Measurements from ENCODE around the gene TDRD1. TPM values are rescaled to one million over a fixed set of nuclear protein-coding genes. Genes with fewer than 3 reads are reported as not detected.

The TDRD1 gene
- total and polyA plus RNA-seq, 10 of the 15 experiments (the other 5 are each of a cell fraction or from before 2014, with no cell fraction given) = 0.03 to 0.04 TPM; not detected in 8

DNA sequence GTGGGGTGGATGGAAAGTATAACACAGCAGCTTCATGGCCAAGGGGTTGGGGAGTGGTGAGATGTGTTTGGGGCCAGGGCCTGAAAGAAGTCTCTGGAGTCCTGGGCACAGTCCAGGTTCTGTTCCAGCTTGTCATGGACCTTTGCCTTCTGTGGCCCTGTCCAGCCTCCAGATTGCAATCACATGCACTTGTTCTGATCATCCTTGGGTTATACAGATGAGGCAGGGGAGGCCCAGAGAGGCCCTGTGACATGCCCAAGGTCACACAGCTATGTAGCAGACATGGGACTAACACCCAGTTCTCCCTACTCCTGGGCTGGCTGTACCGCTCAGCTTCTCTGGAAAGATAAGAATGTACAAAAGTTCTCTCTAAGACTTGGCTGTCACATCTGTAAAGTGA is 71.6 kb downstream of the TDRD1 start:
- FAIRE-seq = no peak
- H3K4me1 ChIP-seq (ENCODE audit: control insufficient read depth, insufficient read depth, low read length) = no peaks in the 10 kb centered on the region
- CTCF ChIA-PET = no interaction called here

More for the DNA sequence above, 71.6 kb downstream of the TDRD1 start:
- DNase-seq (ENCODE audit: low read depth, low spot score) (no peak), ATAC-seq (no peak)
- in situ Hi-C loops (cut with MboI) = no loop called here
- ChIA-PET SMC1A (ENCODE audit: uncharacterized antibody, unreplicated experiment) (no interaction called here), POLR2A (no interaction called here), RAD21 (ENCODE audit: unreplicated experiment) (no interaction called here)
- no peak overlapping the region for H3K4me2 ChIP-seq (ENCODE audit: control insufficient read depth, insufficient read depth)
- no peaks in the 10 kb centered on the region for H4K20me1 ChIP-seq (ENCODE audit: control insufficient read depth, insufficient read depth)
- no peaks in the 10 kb centered on the region for H3K36me3 ChIP-seq (ENCODE audit: control insufficient read depth in 2 of 2, insufficient read depth in 2 of 2, low read length in 1 of 2)
- no peaks in the 10 kb centered on the region for H3K27me3 ChIP-seq (replicated peaks in 1 of 2; ENCODE audit: control insufficient read depth in 2 of 2, insufficient read depth in 2 of 2, low read length in 1 of 2)
- BruUV-seq (replicated peaks) = no TSS peak
- H3K79me2 ChIP-seq (ENCODE audit: control insufficient read depth, insufficient read depth, low read length) = no peaks in the 10 kb centered on the region
- no peak overlapping the region for H3K9ac ChIP-seq (ENCODE audit: control insufficient read depth, insufficient read depth, low read length)
- no peak overlapping the region for H2AFZ ChIP-seq (ENCODE audit: control insufficient read depth, low read depth, low read length)
- no peak overlapping the region for H3K4me3 ChIP-seq
- no peak for TF ChIP-seq KAT2A (conservative IDR thresholded peaks at IDR 0.05; ENCODE audit: control insufficient read depth, low read depth, low read length)
- no peak for TF ChIP-seq NKRF (conservative IDR thresholded peaks at IDR 0.05)
- TF ChIP-seq, protein P1, sequence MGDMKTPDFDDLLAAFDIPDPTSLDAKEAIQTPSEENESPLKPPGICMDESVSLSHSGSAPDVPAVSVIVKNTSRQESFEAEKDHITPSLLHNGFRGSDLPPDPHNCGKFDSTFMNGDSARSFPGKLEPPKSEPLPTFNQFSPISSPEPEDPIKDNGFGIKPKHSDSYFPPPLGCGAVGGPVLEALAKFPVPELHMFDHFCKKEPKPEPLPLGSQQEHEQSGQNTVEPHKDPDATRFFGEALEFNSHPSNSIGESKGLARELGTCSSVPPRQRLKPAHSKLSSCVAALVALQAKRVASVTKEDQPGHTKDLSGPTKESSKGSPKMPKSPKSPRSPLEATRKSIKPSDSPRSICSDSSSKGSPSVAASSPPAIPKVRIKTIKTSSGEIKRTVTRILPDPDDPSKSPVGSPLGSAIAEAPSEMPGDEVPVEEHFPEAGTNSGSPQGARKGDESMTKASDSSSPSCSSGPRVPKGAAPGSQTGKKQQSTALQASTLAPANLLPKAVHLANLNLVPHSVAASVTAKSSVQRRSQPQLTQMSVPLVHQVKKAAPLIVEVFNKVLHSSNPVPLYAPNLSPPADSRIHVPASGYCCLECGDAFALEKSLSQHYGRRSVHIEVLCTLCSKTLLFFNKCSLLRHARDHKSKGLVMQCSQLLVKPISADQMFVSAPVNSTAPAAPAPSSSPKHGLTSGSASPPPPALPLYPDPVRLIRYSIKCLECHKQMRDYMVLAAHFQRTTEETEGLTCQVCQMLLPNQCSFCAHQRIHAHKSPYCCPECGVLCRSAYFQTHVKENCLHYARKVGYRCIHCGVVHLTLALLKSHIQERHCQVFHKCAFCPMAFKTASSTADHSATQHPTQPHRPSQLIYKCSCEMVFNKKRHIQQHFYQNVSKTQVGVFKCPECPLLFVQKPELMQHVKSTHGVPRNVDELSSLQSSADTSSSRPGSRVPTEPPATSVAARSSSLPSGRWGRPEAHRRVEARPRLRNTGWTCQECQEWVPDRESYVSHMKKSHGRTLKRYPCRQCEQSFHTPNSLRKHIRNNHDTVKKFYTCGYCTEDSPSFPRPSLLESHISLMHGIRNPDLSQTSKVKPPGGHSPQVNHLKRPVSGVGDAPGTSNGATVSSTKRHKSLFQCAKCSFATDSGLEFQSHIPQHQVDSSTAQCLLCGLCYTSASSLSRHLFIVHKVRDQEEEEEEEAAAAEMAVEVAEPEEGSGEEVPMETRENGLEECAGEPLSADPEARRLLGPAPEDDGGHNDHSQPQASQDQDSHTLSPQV (IDR thresholded peaks at IDR 0.05) = no peak
- TF ChIP-seq MTA3 (IDR thresholded peaks at IDR 0.05; ENCODE audit: borderline replicate concordance, low read length) = no peak
- no peak for TF ChIP-seq MEF2A (IDR thresholded peaks at IDR 0.05; ENCODE audit: insufficient read depth, low read depth, low read length)
- no peak for TF ChIP-seq RCOR1 (conservative IDR thresholded peaks at IDR 0.05; ENCODE audit: low read depth, low read length)
- TF ChIP-seq POLR2A (IDR thresholded peaks at IDR 0.05; ENCODE audit: low read depth, low read length) = no peak
- TF ChIP-seq, protein P2, sequence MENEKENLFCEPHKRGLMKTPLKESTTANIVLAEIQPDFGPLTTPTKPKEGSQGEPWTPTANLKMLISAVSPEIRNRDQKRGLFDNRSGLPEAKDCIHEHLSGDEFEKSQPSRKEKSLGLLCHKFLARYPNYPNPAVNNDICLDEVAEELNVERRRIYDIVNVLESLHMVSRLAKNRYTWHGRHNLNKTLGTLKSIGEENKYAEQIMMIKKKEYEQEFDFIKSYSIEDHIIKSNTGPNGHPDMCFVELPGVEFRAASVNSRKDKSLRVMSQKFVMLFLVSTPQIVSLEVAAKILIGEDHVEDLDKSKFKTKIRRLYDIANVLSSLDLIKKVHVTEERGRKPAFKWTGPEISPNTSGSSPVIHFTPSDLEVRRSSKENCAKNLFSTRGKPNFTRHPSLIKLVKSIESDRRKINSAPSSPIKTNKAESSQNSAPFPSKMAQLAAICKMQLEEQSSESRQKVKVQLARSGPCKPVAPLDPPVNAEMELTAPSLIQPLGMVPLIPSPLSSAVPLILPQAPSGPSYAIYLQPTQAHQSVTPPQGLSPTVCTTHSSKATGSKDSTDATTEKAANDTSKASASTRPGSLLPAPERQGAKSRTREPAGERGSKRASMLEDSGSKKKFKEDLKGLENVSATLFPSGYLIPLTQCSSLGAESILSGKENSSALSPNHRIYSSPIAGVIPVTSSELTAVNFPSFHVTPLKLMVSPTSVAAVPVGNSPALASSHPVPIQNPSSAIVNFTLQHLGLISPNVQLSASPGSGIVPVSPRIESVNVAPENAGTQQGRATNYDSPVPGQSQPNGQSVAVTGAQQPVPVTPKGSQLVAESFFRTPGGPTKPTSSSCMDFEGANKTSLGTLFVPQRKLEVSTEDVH (IDR thresholded peaks at IDR 0.05; ENCODE audit: low read depth, partially characterized antibody) = no peak
- no peak for TF ChIP-seq LARP7 (IDR thresholded peaks at IDR 0.05)
- TF ChIP-seq EED (IDR thresholded peaks at IDR 0.05; ENCODE audit: low read depth) = no peak
- TF ChIP-seq NR2C1 (IDR thresholded peaks at IDR 0.05) = no peak
- no peak for TF ChIP-seq WRNIP1 (IDR thresholded peaks at IDR 0.05; ENCODE audit: borderline replicate concordance, low read depth, low read length)
- no peak for TF ChIP-seq HDAC6 (IDR thresholded peaks at IDR 0.05; ENCODE audit: unreplicated experiment)
- no peak for TF ChIP-seq ZNF24 (IDR thresholded peaks at IDR 0.05)
- no peak for TF ChIP-seq KDM1A (IDR thresholded peaks at IDR 0.05; ENCODE audit: borderline replicate concordance)
- no peak for TF ChIP-seq SMAD1 (IDR thresholded peaks at IDR 0.05; ENCODE audit: low read depth, partially characterized antibody)
- no peak for TF ChIP-seq CREM (IDR thresholded peaks at IDR 0.05; ENCODE audit: low read depth)
- 75% methylated on average over 1 of the region's 1 CpG for WGBS (ENCODE audit: insufficient coverage, insufficient replicate concordance, low lambda C conversion rate, missing lambda C conversion rate)
- H3K27ac ChIP-seq (ENCODE audit: control insufficient read depth, insufficient read depth) = no peak overlapping the region
- intact Hi-C loops (cut with micrococcal nuclease; ENCODE audit: unreplicated experiment) = no loop called here
- no peaks in the 10 kb centered on the region for H3K9me3 ChIP-seq (replicated peaks; ENCODE audit: control insufficient read depth, insufficient read depth, low read length)
